GDM1 (cell line): Measurements from ENCODE around the gene CLDN22.

Experiments used
- DNase-seq: peaks from one replicate; lab custom pipeline; 2025; lab: John Stamatoyannopoulos, UW

Gene CLDN22

DNA sequence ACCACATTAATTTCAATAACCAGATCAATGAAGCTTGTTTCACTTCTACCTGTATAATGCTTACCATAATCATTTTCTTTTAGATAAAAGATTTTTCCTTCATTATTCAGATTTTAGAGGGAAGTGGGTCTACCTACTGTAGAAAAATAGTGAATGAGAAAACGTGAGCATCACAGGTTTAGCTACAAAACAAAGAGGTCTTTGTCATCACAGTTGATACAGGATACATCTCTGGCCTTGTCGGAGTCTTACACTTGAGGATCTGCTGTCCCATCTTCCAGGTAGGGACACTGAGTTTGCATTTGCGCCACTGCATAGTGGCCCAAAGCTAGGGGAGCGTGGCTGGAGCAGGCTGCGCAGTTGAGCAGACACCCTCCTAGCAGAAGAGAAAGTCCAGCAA is 1.4 kb upstream of the CLDN22 start:
- DNase-seq, result no peak

DNA sequence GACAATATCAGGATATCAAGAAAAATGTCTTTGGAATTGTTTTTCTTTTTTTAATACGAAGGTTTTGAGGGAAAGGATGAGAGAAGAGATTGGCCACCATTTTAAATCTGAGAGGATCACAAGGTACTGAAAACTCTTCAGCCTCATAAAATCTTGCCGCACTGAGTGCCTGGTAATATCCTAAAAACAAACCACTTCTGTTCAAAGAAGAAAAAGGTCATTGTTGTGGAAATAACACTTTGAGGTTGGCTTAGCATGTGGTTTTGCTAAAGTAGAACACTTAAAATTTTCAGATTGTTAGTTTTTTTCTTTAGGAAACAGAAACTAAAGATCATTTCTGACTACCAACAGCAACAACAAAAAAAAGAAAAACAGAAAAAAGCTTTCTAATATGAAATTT is 1.0 kb upstream of the CLDN22 start:
- no peak for DNase-seq

DNA sequence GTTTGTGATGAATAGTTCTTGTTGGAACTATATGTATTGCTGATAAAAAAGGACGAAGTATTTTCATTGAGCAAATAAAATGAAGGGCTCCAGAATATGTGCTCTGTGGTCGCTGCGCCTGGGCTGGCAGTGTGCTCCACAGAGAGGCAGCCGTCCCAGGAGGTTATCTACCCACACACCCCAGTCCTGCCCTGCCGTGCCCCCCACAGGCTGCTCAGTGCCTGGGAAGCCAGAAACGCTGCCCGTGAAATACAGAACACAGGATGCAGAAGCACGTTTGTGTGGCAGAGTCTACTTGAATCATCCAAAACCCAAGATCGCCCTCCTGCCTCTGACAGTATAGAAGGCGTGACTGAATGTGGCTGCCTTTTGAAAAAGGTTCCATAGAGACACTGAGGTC is 1.4 kb downstream of the CLDN22 start:
- no peak for DNase-seq

DNA sequence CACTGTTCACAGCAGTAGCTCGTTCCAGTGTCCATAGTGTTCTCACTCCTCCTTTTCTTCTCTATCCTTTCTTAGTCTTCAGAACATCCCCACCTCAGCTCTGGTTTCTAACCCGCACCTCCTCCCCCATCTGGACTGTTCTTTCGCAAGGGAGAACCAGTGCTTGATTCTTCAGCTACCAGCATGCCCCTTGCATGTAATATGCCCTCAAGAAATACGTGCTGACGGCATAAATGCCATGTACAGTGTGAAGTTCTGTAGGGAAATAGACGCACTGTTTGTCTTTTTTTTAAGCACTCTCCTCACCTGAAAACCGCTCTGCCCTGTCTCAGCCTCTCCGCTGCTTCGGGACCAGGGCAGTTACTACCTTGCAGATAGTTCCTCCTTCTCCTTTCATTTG is 5.3 kb downstream of the CLDN22 start:
- no peak for DNase-seq

DNA sequence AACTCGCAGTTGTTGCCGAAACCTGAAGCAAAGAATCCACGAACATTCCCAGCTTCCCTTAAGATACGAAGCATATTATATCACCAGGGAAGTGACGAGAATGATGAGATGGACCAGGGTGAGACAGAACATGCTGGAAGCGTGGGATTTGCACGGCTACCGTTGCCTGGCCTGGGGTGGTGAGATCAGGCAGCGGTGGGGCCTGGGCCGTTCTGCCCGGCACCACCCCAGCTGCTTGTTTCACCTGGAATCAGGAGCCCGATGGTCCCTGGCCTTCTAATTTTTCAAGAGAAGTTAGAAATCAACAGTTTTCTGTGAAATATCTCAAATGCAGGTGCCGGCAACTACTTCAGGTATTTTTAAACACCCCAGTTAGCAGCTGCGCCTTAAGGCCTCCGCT is 5.7 kb downstream of the CLDN22 start:
- no peak for DNase-seq

DNA sequence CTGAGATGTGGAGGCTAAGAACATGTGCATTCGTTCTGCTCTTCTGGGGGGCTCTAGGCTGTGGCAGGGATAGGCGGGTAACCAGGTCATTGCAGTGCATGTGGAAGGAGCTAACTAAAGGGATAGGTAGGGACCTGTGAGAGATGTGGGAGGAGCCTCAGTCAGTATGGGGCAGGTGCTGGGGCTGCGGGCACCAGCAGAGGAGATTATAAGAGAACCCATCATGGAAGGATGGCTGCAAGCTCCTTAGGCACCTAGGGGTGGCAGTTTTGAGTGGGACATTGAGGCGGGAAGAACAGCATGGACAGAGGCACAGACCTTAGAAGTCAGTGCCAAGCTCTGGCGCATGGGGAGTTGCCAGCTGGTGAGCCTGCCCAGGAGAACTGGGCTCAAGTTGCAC is 7.2 kb downstream of the CLDN22 start:
- no peak for DNase-seq

DNA sequence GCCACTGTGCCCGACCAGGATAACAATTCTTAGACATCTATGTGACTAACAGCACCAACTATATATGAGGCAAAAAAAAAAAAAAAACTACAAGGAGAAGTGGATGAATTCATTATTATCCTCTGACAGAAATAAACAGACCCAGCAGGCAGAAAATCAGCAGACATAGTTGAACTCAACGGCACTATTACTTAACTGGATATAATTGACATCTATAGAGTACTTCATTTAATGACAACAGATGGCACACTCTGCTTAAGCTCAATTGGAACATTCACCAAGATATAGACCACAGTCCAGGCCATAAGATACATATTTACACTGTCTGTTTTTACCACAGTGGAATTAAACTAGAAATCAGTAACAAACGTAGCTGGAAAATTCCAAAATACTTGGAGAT is 13.3 kb downstream of the CLDN22 start:
- DNase-seq, result no peak

DNA sequence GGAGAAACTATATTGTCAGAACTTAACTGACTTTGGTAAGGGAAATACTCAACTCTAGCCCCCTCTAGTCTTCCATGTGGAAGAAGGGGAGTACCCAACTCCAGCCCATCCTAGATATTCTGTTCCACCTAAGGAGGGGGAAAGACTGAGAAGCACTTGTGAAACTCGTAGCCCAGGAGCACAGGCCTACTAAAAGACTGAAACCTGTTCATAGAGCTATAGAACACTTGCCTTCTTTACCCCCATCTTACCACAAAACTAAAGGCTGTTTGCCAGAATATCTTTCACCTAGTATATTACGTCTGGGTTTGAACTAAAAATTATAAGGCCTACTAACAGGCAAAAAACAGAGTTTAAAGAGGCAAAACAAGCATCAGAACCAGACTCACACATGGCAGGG is 15.5 kb downstream of the CLDN22 start:
- DNase-seq, result no peak

DNA sequence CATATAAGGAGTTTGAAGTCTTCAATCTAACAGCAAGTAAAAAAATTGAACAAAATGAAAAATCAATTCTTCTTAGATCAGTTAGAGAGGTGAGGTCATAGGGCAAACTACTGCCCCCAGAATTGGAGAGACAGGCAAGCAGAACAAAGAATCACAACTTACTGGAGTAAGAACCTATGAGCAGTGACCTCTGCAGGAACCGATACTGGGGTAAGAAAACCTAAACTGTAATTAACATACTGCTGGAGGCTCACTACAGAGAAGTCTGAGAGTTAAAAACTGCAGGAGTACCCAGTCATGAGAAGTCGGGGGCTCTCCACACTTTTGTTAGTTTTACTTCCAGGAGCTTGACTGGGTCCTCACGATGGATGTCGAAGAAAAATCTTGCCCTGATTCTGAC is 16.0 kb downstream of the CLDN22 start:
- DNase-seq, result no peak

DNA sequence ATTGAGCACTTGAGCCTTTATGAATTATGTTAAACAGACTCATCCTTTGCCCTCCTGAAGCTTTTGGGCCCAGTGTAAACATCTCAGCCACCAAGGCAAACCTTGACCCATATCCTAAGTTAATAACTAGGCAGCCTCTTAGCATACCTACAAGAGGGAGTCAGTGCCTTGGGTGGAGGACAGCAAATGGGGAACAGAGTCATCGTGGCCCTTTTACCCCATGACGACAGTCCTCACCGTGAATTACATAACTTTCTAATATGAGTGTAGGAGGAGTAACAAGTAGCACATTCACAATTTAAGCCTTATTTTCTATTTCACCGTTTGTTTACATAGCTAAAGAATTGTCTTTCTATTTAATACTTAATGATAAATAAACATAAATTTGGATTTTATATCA is 16.8 kb downstream of the CLDN22 start:
- no peak for DNase-seq

DNA sequence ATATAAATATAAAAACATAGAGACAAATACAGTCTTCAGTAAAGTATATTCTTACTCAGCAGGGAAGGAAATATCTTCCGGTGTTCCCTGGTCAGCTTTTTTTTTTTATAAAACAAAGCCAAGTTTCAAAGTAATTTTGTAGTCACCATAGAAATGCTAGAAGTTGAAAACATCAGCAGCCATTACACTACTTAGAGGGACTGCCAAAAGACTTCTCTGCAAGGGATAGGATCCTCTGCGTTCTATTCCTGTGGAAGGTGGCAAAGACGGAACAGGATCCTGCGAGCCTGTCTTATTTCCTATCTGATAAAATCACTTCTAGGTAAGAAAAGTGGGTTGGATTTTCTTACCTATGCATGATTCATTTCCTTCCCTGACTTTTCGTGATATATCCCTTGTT is 19.4 kb downstream of the CLDN22 start:
- DNase-seq, result no peak

DNA sequence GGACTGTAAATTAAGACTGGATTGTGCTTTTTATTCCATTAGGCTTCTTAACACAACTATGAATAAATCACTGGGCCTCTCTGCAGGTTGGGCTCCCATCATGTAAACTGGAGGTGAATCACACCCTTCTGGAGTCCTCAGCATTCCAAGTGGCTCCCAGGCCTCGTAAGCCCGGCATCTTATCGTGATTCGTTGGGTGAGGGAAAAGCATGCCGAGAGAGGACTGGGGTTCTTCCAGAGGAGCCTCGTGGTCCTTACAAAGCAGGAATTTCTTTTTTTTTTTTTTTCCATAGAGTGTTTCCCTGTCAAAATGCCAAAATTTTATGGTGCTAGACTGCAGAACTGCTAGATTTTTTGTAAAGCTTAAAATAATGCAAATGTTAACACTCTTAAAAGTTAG is 20.0 kb downstream of the CLDN22 start:
- DNase-seq, result no peak

DNA sequence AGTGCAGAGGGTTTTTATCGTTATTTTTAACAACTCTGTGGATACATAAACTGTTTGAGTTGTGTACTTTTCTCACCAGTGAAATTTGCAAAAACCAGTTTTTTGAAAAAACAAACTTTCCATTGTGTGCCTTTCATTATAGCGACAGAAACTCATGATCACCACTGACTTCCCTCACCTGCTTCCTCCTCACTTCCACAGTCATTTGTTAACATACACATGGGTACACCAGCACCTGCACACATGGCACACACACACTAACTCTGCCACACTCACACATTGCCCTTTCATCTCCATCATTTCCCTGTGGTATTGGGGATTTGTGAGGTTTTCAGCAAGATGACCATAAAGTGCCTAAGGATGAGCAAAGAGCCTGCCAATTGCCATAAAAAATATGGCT is 20.6 kb downstream of the CLDN22 start:
- DNase-seq, result no peak

DNA sequence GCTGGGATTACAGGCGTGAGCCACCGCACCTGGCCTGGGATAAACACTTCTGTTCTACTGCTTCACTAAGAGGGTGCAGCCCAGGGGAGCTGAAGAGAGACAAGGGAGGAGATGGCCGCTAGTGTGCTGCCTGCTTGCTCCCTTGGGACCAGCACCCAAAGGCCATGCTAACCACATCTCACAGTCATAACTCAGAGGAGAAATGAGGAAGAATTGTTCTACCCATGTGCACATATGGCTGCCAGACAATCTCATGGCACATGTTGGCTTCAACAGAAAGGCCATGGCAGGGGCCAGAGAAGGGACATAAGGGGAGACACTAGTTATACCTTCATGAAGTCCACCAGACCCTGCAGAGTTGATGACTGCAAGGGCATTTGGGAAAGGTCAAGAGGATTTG is 22.4 kb downstream of the CLDN22 start:
- no peak for DNase-seq

DNA sequence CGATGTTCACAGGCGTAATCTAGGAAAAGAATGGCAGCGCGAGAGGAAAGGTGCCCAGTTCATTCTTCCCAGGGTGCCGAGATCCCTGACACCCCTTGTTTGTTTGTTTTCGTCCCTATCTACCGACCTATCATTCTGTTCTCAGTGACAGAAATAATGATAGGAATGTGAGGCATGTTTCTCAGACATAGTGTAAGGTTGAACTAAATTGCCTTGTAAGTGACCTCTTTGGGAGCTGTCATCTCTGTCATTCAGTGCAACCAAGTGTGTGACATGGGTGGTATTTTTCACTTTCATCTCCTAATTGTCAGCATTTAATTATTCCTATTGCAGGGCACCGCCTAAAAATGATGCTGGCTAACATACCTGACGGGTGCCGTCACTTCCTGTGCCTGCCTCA is 24.4 kb downstream of the CLDN22 start:
- no peak for DNase-seq

DNA sequence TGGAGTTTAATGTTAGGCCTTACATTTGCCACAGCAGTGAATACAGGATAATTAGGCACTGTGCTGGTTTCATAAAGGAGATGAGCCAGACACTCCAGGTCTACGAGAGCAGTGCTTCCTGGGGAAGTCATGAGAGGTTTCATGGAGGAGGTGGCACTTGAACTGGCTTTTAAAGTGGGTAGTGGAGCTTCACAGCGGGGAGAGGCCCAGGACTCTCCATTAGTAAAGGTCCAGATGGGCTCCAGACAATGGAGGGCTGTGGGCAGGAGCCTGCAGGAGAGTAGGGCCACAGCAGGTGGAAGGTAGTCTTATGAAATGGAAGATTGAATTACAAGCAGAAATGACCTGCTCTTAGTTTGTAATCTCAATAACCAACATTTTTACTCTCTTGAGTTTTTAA is 29.0 kb downstream of the CLDN22 start:
- DNase-seq, result no peak

DNA sequence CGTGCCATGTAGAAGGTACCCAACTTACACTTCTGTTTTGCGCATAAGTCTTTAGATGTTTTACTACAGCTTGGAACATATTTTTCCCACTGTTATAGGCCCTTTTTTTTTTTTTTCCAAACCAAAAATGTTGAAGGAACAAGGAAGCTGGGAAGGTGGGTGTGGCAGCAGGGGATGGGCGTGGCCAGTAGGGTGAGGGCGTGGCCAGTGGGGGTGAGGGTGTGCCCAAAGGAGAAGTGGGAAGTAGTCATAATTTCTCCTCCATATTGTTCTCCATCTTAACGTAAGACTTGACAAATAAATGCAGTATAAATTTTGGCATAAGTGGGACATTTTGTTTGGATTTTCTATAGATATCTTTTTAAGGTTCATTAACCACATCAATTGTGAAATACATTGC is 30.4 kb downstream of the CLDN22 start:
- no peak for DNase-seq

DNA sequence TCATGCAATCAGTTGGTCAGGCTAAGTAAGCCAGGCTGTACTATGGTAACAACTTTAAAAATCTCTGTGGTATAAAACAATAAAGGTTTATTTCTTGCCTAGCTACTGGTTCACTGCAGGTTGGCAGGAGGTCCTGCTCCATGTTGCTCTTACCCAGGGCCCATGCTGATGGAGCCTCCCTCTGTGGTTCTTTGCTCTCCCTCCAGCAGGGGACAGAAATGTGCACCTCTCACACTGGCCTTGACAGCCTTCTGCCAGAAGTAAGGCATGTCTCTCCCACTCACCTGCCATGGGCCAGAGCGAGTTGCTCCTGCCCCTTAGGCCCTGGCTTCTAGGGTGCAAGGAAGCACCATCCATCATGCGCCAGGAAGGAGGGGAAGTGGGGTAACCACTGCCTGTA is 31.1 kb downstream of the CLDN22 start:
- DNase-seq, result no peak

DNA sequence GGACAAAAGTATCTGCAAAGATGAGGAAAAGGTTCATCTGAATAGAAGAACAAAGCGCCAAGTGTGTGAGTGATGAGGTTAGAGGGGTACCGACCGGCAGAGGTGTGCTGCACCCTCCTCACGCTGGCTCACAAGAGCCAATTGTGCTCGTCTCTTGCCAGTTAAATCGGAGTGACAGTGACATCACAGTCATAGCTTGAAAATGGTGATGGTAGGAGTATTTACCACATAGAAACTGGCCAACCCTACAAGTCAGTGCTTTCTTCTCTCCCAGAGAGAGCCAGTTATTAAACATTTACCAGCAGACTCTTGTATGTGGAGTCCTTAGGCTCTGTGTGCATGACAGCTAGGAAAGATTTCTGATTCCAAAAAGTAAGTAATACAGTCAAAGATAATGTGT is 32.4 kb downstream of the CLDN22 start:
- no peak for DNase-seq

DNA sequence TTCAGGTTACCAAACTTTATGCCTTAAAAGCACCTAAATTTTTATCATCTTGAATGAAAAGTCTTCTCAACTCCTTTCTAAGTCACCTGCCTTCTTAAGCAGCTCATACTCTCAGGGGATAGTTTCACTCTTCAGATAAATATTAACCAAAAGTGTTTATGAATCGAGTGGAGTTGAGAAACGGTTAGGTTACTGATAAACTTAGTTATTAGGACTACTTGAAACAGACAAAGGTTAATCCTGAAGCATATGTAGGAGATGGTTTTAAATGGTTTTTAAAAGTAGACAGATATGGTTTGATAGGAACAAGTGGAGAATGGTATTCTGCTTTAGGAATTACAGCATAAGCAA is 32.8 kb downstream of the CLDN22 start:
- DNase-seq, result no peak

DNA sequence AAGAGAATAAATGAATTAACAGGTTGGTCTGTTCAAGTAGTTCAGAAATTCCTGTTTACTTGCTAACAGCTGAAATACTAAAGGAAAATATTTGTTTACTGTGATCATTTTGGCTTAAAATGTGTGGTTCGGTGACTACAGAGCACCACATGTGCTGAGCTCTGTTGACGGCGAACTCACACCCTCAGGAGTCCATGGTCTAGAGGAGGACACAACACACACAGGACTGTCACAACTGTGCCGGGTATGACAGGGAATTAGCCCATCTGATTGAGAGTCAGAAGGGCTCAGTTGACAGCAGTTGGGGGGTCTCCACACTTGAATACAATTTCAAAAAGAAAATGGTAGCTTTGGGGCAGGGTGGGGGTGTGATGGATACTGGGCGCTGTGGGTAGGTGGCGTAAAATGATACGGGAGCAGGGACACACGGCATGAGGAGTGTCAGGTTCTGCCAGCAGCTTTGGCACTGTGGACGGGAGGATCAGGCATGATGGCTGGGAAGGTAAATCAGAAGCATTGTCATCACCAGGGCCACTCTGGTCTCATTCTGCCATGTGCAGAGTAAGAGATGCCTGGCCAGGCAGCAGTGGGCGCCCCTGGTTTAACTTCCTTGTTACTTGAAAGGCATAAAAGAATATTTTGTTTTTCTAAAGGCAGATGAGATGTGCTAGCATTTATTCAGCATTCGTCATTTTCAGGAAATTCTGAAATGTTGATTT is 33.3 kb downstream of the CLDN22 start:
- DNase-seq, result no peak

DNA sequence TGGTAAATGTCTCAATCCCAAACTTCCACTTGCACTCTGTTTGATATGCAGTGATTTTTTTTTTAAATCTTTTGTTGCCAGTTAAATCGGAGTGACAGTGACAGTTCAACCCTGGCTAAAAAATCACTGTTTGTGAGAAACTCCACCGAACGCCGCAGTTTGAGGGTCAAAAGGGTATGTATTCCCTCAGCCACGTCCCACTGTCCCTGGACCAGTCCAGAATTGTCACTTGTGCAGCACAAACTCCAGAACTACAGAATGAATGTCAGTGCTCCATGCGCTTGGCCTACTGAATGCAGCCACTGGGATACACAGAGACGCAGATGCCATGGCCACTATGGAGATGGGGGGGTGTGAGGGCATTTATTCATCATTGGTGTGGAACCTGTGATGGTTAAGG is 34.2 kb downstream of the CLDN22 start:
- DNase-seq, result no peak

DNA sequence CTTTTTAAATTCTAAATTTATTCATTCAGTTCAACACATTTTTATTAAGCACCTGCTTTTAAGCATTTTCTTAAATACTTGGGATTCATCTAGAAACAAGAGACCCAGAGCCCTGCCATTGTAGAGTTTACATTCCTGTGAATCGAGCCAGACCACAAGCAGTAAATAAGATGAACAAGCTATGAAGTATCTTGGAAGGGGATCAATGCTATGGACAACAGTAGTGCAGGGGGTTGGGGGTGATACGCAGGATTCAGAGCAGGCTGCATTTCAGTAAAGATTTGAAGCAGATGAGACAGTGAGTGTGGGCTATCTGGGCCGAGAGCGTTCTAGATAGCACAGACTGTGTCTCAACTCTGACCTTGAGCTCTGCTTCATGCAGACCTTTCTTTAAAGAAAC is 35.1 kb downstream of the CLDN22 start:
- DNase-seq, result no peak

DNA sequence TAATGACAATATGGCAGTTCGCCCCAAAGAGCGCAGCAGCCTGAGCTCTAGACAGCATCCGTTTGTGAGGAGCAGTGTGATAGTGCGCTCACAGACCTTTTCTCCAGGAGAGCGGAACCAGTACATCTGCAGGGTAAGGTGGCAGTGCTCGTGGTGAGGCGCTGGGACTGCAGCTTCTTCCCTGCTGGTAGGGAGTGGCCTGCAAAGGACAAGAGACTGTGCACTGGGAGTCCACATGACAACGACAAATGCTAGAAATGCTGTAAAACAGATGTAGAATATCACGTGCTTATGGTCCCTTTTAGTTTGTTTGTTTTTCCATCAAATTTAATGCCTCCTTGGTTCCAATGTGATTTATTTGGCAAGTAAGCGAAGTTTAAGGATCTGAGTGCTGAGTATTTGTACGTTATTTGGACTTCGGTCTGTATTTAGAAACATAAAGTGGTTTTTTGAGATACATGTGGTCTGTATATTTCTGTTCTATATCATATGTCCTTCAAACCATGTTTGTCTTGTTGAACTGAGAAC is 35.8 kb downstream of the CLDN22 start:
- no peak for DNase-seq

DNA sequence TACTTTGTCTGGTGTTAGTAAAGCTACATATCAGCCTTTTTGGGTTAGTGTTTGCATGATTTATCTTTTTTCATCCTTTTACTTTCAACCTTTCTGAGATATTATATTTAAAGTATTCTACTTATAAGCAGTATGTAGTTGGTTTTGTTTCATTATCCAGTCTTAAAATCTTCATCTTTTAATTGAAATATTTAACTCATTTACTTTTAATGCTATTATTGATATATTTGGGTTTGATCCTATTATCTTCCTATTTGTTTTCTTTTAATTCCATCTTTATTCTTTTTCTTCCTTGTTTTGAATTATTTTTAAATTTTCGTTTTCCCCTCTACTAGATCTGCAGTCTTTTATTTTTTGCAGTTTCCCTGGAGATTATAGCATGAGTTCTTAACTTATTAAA is 44.0 kb downstream of the CLDN22 start:
- no peak for DNase-seq
